ENCODE results near the gene ZBTB16.

ZBTB16 gene

DNA sequence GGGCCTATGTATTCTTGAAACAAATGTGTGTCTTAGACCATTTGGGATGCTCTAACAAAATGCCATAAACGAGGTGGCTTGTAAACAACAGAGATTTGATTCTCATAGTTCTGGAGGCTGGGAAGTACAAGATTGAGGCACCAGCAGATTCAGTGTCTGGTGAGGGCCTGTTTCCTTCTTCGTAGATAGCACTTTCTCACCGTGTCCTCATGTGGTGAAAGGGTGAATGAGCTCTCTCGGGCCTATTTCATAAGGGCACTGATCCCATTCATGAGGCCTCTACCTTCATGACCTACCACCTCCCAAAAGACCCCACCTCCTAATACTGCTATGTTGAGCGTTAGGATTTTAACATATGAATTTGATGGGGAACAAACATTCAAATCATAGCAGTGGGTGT is 230.3 kb downstream of the ZBTB16 start:
- no peaks in the 10 kb centered on the region for H3K27me3 ChIP-seq (ENCODE audit: insufficient read depth, poor library complexity, severe bottlenecking)
- peaks cover 62% of the 10 kb centered on the region for H3K4me1 ChIP-seq (ENCODE audit: insufficient read depth, poor library complexity, severe bottlenecking)
- no peak overlapping the region for H3K4me3 ChIP-seq (ENCODE audit: severe bottlenecking)
- ATAC-seq (ENCODE audit: low read depth) (no peak), DNase-seq (ENCODE audit: low spot score) (no peak)
- H3K9me3 ChIP-seq (ENCODE audit: severe bottlenecking): no peaks in the 10 kb centered on the region
- TF ChIP-seq, protein P1, sequence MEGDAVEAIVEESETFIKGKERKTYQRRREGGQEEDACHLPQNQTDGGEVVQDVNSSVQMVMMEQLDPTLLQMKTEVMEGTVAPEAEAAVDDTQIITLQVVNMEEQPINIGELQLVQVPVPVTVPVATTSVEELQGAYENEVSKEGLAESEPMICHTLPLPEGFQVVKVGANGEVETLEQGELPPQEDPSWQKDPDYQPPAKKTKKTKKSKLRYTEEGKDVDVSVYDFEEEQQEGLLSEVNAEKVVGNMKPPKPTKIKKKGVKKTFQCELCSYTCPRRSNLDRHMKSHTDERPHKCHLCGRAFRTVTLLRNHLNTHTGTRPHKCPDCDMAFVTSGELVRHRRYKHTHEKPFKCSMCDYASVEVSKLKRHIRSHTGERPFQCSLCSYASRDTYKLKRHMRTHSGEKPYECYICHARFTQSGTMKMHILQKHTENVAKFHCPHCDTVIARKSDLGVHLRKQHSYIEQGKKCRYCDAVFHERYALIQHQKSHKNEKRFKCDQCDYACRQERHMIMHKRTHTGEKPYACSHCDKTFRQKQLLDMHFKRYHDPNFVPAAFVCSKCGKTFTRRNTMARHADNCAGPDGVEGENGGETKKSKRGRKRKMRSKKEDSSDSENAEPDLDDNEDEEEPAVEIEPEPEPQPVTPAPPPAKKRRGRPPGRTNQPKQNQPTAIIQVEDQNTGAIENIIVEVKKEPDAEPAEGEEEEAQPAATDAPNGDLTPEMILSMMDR (IDR thresholded peaks at IDR 0.05; ENCODE audit: poor library complexity, severe bottlenecking): no peak
- H3K36me3 ChIP-seq (ENCODE audit: low read depth): no peaks in the 10 kb centered on the region
- H3K27ac ChIP-seq (ENCODE audit: poor library complexity, severe bottlenecking): no peak overlapping the region

GRCh38 chr11:114290503-114291235 is 231.2 kb downstream of the ZBTB16 start:
- ATAC-seq (ENCODE audit: low read depth) (no peak), DNase-seq (ENCODE audit: low spot score) (no peak)
- Histone ChIP-seq H3K9me3 (ENCODE audit: severe bottlenecking) (no peaks in the 10 kb centered on the region), H3K27ac (ENCODE audit: poor library complexity, severe bottlenecking) (peak overlapping the region; percentile 100), H3K4me3 (ENCODE audit: severe bottlenecking) (no peak overlapping the region), H3K27me3 (ENCODE audit: insufficient read depth, poor library complexity, severe bottlenecking) (no peaks in the 10 kb centered on the region), H3K4me1 (ENCODE audit: insufficient read depth, poor library complexity, severe bottlenecking) (peaks cover 58% of the 10 kb centered on the region), H3K36me3 (ENCODE audit: low read depth) (no peaks in the 10 kb centered on the region)
- TF ChIP-seq, protein P1 (IDR thresholded peaks at IDR 0.05; ENCODE audit: poor library complexity, severe bottlenecking): no peak

DNA sequence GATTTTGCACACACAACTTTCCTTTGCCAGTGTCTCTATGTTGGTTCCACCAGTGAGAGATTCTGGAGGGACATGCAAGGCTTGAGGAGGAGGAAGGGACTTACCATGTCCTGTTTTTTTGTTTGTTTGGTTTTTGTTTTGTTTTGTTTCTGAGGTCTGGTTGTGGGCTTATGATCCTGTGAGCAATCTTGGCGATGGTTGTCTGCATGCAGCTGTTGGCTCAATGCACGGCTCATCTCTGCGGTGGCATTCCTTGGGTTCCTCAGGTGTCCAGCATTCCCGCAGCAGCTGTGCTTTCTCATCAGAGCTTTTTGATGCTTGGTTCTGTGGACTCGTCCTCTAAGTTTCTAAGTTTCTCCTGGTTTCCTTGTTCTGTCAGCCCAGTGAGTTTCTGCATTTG is 231.9 kb downstream of the ZBTB16 start:
- Histone ChIP-seq H3K4me1 (ENCODE audit: insufficient read depth, poor library complexity, severe bottlenecking) (peaks cover 55% of the 10 kb centered on the region), H3K4me3 (ENCODE audit: severe bottlenecking) (no peak overlapping the region)

GRCh38 chr11:114291842-114292680 is 232.6 kb downstream of the ZBTB16 start:
- H3K9me3 ChIP-seq (ENCODE audit: severe bottlenecking): no peaks in the 10 kb centered on the region
- DNase-seq (ENCODE audit: low spot score): no peak
- TF ChIP-seq, protein P1 (IDR thresholded peaks at IDR 0.05; ENCODE audit: poor library complexity, severe bottlenecking): no peak
- H3K27me3 ChIP-seq (ENCODE audit: insufficient read depth, poor library complexity, severe bottlenecking): no peaks in the 10 kb centered on the region
- H3K4me1 ChIP-seq (ENCODE audit: insufficient read depth, poor library complexity, severe bottlenecking): peaks cover 51% of the 10 kb centered on the region
- H3K36me3 ChIP-seq (ENCODE audit: low read depth): no peaks in the 10 kb centered on the region
- H3K4me3 ChIP-seq (ENCODE audit: severe bottlenecking): no peak overlapping the region
- no peak; the same call in 2 of the 3 replicates for ATAC-seq (ENCODE audit: low read depth)
- H3K27ac ChIP-seq (ENCODE audit: poor library complexity, severe bottlenecking): peak overlapping the region; percentile 100

More for the DNA sequence above, 231.9 kb downstream of the ZBTB16 start:
- Histone ChIP-seq H3K27ac (ENCODE audit: poor library complexity, severe bottlenecking) (peak overlapping the region; percentile 100), H3K36me3 (ENCODE audit: low read depth) (no peaks in the 10 kb centered on the region), H3K9me3 (ENCODE audit: severe bottlenecking) (no peaks in the 10 kb centered on the region), H3K27me3 (ENCODE audit: insufficient read depth, poor library complexity, severe bottlenecking) (no peaks in the 10 kb centered on the region)
- TF ChIP-seq, protein P1 (IDR thresholded peaks at IDR 0.05; ENCODE audit: poor library complexity, severe bottlenecking): no peak
- no peak for DNase-seq (ENCODE audit: low spot score)
- ATAC-seq (ENCODE audit: low read depth): no peak
